EL (cell line): ENCODE measurements around the gene YIPF5.

Source experiments
- DNase-seq: peaks from one replicate; pipeline ENCODE4 v3.0.0-alpha.2; 2016

The YIPF5 gene

DNA sequence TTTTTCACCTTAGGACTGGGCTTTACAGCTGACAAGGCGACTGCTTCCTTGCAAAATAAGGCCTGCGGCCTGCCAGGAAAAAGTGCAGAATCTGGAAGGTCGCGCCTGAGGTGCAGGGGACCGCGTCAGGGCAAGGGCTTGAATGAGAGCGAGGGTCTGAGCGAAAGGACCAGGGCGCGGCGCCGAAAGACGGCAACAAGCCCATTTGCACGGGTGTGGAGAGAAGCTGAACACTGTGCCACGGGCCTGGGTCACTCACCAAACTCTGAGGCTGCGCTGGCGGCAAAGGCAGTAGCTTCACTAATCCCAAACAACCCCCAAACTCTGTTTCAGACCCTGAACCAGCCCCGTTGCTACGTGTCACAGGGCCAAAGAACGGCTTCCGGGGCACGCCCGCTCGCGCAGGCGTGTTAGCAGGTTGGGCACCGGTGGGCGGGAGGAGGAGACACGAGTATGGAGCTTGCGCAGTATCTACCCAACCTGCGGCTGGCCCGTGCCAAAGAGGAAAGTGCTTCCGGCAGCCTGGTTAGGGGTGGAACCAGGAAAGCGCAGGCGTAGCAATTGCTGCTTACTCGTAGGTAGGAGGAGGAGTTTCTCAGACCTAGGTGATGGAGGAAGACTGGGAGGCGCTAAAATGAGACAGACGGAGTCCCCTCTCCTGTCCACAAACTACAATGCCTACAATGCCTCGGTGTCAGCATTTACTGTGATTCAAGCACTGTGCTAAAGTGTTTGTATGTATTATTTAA, at the start of gene YIPF5, which contains the start of gene KCTD16:
Gene YIPF5 (minus strand): TSS at position 384 of the 749 bp plus-strand sequence. CDS start 704 bp downstream, outside the sequence.
Gene KCTD16 (plus strand): TSS at position 598 of the 749 bp plus-strand sequence.
- peak; percentile 98 for DNase-seq

DNA sequence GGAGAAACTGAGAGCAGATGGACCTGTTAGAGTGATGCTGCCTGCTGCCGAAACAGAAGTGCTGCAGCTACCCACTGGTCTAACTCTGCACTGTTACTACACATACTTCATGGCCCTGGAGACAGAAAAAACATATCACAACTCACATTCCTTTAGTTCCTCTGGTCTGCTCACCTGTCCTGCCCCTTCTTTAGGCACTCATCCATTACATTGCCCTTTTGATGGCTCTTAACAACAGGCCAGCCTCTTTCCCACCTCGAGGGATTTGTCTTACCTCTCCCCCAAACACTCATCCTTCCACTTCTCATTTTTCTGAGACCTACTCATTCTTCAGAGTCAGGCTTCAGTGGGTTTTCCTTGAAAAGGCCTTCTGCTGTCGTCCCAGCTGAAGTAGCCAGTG, 49.4 kb upstream of the YIPF5 start:
- no peak for DNase-seq

DNA sequence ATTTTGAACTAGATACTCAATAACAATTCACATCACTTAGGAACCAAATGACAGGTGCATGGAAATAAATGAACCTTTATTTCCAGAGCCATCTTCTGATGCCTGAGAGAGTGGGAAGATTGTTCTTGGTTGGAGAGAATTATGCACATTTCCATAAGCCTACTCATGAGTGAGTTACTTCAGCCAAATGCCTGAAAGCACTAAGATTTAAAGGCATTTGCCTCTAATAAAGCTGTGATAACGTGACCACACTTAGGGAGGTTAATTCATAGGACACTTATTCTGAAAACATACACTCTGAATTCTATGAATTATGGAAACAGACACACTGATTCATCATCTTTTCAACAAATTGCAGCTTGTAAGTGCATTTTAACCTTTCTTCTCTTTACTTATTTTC, 40.2 kb upstream of the YIPF5 start:
- DNase-seq = no peak

DNA sequence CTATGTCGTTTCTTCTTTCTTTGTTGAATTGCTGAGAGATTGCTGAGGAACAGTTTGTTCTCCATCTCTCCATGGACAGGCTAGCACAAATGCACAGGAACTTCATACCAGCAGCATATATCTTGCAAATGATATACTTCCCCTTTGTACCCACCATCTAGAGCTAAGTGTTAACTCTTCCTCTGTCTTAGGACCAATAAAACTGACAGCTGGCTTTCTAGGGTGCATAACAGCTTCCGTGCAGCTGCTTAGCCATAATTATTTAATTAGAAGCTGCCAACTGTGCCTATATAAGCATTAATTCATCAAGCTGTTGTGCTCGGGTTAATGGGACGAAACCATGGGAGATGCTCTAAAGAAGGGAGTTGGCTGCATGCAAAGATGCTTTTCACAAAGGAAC, 38.9 kb upstream of the YIPF5 start:
- DNase-seq = no peak

DNA sequence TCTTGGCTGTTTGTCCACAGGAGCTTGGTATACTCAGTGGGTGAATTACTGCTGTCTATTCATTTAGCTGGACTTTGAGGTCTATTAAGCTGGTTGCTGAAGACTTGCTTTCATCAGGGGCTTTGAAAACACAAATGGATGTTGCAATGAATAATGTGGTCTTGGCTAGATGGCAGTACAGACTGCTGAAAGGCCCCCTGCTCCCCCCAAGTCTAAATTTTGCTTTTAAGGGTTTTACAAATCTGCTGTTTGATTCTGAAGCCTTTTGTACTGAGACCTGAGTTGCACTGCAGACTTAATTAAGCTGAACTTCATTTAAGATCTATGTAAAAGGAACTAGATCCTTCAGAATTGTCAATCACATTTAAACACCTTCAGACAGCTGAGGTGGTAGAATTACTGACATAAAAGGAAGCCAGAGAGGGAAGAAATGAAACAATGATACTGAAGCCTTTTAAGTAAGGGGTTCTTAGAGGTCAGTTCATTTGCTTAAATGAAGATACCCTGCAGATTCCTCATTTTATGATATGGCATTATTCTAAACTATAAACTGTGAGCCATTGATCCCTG, 37.5 kb upstream of the YIPF5 start:
- DNase-seq = no peak

DNA sequence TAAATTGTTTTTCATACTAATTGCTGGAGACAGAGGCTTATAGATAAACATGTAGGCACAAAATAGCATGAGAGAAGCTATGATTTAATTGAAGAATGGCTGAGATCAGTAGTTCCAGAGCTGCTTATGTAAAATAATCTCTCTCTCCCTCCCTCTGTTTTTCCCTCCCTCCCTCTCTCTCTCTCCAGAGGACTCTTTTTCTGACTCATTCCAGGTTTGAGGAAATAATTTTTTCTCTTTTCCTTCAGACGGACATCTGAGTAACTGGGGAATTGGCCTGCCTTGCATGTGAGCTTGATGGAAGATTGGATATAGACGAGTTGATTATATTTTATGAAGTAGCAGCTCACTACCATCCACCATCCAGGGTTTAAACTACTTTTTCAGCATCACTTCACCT, 35.7 kb upstream of the YIPF5 start:
- DNase-seq = peak; percentile 50

DNA sequence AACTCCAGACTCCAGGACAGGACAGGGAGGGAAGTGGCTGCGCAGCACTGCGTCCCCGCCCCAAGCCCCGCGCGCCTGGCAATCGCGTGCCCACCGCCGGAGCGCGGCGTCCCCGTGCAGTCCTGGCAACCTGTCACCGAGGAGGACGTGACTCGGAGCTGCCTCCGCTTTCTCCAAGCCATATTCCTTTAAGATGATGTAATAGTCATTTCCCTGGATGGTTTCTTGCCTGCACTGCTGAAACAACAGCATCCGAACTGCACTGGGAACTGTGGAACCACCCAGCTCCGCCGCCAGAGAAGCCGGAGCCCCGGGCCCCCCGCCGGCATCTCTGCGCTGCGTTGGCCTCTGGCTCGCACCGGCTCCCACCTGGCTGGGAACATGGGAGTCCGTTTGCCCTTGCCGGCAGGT, 34.7 kb upstream of the YIPF5 start:
- peak; percentile 85 for DNase-seq

DNA sequence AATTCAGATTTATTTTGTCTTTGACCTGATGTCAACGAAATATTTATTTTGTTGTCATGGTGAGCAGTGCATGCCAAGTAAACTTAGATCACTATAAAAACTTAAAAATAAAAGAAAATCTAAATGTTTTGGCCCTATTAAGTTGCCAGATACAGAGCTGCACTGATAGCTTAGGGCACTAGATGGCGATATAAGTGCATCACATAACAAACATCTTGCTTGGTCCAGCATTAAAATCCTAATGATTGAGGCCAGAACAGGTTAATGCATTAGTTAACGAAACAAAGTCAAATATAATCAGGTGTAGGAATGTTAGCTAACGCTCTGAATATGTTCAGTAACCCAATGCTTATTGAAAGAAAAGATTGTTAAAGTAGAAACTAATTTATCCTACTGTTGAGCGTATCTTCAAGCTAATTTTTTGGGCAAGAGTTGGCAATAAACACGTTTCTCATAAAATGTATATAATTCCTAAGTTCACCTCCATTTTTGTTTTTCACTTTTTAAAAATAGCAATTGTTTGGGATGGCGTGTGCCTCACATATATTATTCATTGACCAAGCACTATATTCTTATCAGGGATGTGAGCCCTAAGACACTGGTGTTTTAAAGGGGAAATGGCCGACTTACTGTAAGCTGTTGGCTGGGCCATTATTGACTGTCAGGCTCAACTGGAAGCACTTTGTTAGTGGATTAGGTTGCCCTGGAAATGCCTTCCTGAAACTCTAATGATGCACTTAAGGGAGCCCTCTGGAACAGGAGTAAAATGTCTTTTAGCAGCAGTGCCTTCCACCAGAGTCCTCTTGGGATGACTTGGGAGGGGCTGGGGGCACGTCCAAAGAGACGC, 33.5 kb upstream of the YIPF5 start:
- DNase-seq = peak; percentile 71

DNA sequence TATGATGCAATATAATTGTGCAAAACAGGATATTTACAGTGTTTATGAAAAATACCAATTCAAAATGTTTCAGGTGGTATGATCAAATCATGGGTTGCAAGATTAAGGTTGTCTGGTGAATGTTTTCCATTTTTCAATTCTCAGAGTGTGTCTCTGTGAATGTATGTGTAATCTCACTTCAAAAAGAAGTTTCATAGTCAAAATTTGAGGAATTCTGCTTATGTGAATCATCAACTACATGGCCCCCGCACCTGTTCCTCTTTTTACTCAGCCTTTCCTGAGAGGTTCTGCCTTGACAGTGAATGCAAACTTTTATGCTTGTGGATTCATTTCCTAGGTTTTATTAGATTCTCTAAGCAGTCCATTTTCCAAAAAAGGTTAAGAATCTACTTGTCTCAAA, 32.3 kb upstream of the YIPF5 start:
- DNase-seq = no peak

DNA sequence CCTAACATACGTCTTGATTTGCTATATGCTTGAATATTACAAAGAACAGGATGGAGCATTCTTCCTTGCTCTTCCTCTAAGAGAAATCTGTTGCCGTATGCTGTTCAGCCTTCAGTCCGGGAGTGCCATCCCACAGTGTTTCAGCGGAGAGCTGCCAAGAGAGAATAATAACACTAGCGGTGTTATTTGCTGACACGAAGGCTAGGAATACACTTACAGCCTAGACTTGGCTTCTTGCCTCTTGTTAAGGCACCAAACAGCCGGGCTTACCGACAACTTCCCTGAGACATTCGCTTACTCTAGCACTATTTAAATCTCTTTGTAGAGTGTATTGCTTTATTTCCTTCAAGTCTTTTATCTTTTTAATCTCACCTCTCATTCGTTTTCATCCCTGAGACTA, 31.6 kb upstream of the YIPF5 start:
- no peak for DNase-seq

DNA sequence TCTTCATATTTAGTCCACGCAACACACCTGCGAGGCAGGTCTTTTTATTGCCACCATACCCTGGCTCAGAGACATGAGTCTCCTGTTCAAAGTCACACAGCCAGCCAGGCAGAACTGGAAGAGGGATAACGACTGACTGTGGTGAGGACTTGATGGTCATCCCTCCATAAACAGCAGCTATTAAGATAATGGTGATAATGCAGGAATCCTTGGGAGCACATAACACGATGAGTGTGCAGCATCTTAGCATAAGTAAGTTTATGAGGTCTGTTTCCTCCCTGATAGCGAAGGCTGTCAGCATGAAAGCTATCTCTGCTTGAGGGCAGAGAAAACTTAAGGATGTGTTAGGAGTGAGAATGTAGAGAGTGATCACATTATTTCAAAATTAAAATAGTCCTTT, 31.1 kb upstream of the YIPF5 start:
- no peak for DNase-seq

DNA sequence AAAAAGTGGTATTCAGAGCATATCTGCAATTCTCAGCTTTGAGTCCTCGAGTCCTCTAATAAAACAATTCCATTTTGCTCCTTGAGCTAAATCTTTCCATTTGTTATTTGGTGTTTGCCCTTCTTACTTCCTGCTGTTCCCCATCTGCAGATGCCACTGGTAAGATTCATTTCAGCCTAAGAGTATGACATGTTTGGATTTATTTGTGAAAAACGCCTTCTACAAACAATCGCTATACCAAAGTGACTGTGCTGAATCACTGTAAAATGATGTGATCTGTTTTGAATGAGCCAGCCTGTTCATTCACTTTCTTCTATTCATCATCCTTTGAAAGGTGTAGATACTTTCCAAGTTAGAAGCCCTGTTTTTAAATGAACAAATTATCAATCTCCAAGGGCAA, 27.9 kb upstream of the YIPF5 start:
- DNase-seq = peak; percentile 50

DNA sequence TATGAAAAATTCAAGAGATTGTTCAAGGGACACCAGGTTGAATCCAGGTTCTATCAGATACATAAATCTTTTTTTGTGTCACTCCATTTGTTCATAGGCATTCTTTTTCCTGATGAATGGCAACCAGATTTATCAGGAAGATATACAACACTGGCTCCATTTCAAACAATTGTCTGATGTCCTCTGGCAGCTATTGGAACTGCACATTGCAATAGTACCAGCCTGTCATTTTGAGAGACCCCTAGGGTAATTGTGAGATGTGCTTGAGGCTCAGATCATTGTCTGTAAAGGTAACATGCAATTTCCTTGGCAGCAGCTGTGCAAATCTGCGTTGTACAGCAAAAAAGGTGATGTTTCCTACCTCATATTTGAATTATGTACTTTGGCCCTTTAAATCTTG, 26.2 kb upstream of the YIPF5 start:
- DNase-seq = no peak

DNA sequence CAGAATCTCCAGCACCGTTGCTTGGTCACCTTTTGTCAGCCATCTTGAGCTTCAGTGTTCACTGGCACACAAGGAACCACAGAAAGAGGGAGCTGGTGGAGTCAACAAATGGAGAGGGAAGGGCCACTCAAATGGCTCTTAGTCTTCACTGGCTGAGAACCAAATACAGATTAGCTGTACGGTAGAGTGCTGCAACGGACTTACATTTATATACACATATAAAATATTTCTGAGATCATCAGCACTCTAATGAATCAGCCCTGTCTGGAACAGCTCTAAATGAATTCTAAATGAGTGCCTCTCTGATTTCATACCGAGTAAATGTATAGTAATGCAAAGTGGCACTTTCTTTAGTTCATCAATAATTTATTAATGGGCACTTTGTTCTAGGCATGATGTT, 25.0 kb upstream of the YIPF5 start:
- DNase-seq = no peak

DNA sequence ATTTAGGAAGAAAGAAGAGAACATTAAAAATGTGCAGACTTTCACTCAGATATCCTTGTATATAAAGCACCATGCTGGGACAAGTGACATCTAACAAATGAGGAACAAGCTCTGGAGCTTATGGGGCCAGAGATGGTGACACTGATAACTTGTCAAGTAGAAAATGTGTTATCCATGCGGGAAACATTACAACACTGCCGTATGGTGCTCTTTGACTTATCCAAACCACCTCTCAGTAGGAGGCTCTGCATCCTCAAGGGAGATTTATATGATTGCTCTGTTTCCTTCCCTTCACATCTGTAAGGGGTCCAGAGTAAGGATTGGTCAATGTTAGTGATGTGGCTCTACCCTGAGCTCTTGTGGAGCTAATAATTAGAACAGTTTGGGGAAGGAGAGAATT, 23.7 kb upstream of the YIPF5 start:
- DNase-seq = no peak

DNA sequence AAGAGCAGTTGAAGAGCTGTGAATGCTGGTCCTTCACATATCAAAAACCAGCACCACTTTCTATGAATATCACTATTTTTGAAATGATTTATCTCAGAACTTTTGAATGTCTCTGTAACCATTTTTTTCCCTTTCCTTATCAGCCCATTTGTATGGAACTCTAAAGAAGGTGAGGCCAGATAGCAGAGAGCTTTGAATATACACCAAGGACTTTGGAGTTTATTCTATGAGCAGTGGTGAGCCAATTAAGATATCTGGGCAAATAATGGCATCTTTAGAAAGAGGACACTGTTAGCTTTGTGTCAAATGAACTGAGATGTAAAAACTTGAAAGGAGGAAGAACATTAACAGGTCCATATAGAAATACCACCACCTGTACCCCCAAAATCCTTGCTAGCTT, 22.2 kb upstream of the YIPF5 start:
- no peak for DNase-seq

DNA sequence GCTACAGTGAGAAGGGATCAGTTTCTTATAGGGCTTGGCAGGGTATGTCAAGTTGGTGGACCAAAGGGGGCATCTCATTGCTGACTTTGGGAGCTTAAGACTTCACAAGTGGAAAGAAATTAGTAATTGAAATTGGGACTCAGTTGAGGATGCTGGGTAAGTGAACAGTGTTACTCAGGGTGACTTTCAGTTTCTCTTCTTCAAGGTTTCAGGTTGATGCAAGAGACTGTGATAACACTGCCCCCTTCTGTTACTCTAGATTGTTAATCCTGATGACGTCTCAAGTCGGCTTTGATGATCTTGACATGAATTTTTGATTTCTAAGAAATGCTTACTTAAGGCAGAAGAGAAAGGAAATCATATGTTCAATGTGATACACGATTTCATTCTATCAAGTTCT, 21.5 kb upstream of the YIPF5 start:
- DNase-seq = peak; percentile 78

DNA sequence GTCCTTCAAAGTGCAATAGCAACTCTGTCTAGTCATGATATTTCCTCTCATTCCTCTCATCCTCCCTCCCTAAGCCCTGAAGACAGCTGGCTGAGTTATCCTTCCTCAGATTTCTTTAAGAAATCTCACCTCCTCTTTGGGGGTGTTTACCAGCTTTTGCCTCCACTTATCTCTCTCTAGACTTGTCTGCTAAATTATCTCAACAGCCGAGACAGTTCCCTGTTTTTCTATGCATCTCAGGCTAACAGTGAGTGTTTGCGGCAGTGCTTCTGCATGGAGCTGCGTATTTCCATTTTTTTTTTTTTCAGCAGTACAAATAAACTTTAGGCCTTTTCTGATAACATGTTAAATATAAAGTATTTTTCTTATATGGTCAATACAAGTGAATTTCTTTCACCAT, 21.1 kb upstream of the YIPF5 start:
- no peak for DNase-seq

DNA sequence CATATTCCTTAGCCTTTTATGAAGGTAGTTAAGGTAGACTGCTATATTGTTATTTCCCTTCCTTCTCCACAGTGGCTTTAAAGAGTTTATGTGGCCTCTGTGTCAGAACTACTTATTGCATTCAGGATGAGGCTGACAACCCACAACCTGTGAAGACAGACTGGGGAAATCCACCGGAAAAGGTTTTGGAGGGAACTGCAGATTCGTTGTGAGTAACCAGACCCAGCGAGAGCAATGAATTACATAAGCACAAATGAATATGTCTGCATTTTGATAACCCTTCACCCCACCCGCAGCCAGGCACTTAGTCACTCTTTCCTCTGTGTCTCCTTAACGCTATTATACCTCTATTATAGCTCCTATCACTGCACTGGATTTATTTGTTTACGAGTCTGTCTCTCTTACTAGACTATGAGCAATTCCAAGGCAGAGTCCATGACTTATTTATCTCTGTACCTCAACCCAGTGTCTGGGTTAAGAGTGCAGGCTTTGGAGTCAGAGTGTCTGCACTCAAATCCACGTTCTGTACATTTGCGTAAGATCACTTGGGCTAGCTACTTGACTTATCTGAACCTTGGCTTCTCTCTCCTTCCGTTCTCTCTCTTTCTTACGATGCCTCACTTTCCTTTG, 19.5 kb upstream of the YIPF5 start:
- DNase-seq = peak; percentile 88

DNA sequence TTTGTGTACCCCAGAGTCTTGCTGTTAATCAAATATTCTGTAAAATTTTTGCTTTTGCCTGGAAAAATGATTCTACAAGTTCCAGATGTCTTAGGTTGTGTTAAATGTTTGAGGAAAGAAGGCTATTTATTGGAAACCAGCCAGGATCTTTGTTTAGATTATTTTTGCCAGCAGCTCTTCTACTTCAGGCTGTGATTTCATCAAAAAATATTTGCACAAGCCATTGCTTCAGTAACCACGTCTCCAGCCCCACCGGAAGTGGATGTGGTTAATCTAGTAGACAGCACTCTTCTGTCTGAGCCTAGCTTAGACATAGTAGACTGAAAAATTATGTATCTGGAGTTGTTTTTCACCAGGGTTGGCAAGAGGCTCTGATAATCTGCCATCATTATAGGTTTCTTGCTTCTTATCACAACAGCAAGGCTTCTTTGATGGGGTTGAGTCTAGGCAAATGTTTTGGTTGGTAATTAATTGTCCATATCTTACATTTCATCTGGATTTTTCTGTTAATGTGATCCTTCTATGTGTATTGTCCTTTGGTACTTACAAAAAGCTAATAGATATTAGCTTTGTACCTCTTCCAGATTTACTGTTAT, 17.3 kb upstream of the YIPF5 start:
- peak; percentile 96 for DNase-seq

DNA sequence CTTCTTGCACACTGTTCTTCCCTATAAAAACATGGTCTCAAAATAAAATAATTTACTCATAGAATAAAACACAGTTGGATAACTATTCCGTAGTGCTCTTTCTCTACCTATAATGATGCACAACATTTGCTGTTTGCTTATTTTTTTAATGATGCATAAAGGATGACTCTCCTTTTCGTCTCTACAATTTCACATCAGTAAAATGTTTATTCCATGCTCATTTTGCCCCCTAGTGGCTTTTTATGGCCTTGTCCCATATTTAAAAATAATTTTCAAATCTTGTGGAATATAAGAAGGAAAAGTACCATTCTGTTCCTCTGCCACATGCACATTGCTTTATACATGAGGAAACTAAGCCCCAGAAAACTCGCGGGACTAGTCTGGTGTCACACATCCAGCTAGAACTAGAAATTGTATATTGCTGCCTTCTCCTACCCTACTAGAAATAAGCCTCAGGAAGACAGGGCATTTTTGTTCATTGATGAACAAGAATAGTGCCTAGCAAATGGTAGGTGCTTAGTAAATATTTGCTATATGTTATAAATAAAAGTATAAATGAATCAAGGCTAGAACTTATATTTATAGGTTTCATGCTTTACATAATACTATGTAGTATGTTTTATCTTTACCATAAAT, 12.9 kb upstream of the YIPF5 start:
- peak; percentile 58 for DNase-seq

DNA sequence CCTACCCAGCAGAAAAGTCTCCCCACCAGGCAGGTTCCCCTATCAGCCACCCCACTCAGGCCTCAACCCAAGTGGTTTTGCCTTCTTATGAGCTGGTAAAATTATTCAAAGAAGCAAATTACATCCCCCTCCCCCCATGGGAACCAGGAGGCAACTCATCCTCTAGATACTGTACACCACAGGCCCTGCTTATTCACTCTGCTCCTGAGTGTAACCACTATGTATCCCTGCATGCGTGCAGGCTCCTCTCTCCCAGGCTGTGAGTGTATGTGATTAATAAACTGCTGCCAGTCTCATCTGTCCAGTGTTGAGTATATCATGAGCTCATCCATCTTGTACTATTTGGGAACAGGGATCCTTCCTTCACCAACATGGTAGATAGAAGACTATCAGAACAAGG, 8.8 kb upstream of the YIPF5 start:
- DNase-seq = no peak

DNA sequence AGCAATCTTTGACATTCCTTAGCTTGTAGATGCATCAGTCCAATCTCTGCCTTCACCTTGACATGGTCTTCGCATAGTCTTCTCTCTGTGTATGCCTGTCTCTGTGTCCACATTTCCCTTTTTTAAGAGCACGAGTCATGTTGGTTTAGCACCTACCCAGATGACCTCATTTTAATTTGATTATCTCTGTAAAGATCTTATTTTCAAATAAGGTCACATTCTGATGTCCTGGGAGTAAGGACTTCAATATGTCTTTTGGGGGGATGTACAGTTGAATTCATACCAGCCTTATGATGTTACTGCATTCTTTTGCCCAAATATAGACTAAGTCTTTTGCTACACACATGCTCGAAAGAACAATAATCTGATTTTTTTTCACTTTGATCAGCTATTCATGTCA, 7.1 kb upstream of the YIPF5 start:
- peak; percentile 65 for DNase-seq
